ENCODE data around the gene BMPR2. TPM values are rescaled to one million over a fixed set of nuclear protein-coding genes. Genes with fewer than 3 reads are reported as not detected.
"Not testable (repeated sequence)": the region's sequence is repeated elsewhere in the genome, so short reads cannot be mapped to it uniquely, and the experiment has no call there.

BMPR2 gene
- polyA plus RNA-seq, 1 experiment = 78.1 TPM

GRCh38 chr2:202530038-202530437 lies 153.9 kb downstream of the BMPR2 start:
- POLR2A ChIA-PET = no interaction called here
- H3K27me3 ChIP-seq (ENCODE audit: control insufficient read depth, insufficient read depth, low read length) = no peaks in the 10 kb centered on the region
- DNase-seq (ENCODE audit: low read depth, low spot score) = no peak
- no peak overlapping the region for H3K27ac ChIP-seq (ENCODE audit: low read depth, low read length)
- no peak for TF ChIP-seq CTCF (IDR thresholded peaks at IDR 0.05; ENCODE audit: low read depth, low read length)
- no peaks in the 10 kb centered on the region for H3K9me3 ChIP-seq (ENCODE audit: control insufficient read depth, insufficient read depth, low read length)
- H3K4me3 ChIP-seq (ENCODE audit: low read depth, low read length) = no peak overlapping the region
- CTCF ChIA-PET = interaction anchor here (1.2 kb wide), 1 partner anchor 251 kb away, joined by 3 read pairs; no protein-coding TSS in a partner anchor

- DNase-seq (ENCODE audit: low read depth, low spot score); CTCF ChIA-PET; H3K27me3 ChIP-seq (ENCODE audit: control insufficient read depth, insufficient read depth, low read length); H3K9me3 ChIP-seq (ENCODE audit: control insufficient read depth, insufficient read depth, low read length); POLR2A ChIA-PET; H3K4me3 ChIP-seq (ENCODE audit: low read depth, low read length); H3K27ac ChIP-seq (ENCODE audit: low read depth, low read length): not testable (repeated sequence)
These were observed 159.2 kb downstream of the BMPR2 start for GRCh38 chr2:202535290-202535689.

GRCh38 chr2:202541137-202541536 lies 165.0 kb downstream of the BMPR2 start:
- CTCF ChIA-PET = no interaction called here
- Histone ChIP-seq H3K4me3 (ENCODE audit: low read depth, low read length) (no peak overlapping the region), H3K9me3 (ENCODE audit: control insufficient read depth, insufficient read depth, low read length) (no peaks in the 10 kb centered on the region), H3K27me3 (ENCODE audit: control insufficient read depth, insufficient read depth, low read length) (no peaks in the 10 kb centered on the region), H3K27ac (ENCODE audit: low read depth, low read length) (no peak overlapping the region)
- POLR2A ChIA-PET = no interaction called here
- TF ChIP-seq CTCF (IDR thresholded peaks at IDR 0.05; ENCODE audit: low read depth, low read length) = no peak
- no peak for DNase-seq (ENCODE audit: low read depth, low spot score)

GRCh38 chr2:202542142-202542541 lies 166.0 kb downstream of the BMPR2 start:
- POLR2A ChIA-PET = no interaction called here
- TF ChIP-seq CTCF (IDR thresholded peaks at IDR 0.05; ENCODE audit: low read depth, low read length) = no peak
- H3K4me3 ChIP-seq (ENCODE audit: low read depth, low read length) = no peak overlapping the region
- H3K27ac ChIP-seq (ENCODE audit: low read depth, low read length) = no peak overlapping the region
- no peaks in the 10 kb centered on the region for H3K9me3 ChIP-seq (ENCODE audit: control insufficient read depth, insufficient read depth, low read length)
- H3K27me3 ChIP-seq (ENCODE audit: control insufficient read depth, insufficient read depth, low read length) = no peaks in the 10 kb centered on the region
- no peak for DNase-seq (ENCODE audit: low read depth, low spot score)
- CTCF ChIA-PET = no interaction called here

GRCh38 chr2:202545523-202545922 lies 169.4 kb downstream of the BMPR2 start:
- no peak for TF ChIP-seq CTCF (IDR thresholded peaks at IDR 0.05; ENCODE audit: low read depth, low read length)
- CTCF ChIA-PET = no interaction called here
- Histone ChIP-seq H3K4me3 (ENCODE audit: low read depth, low read length) (no peak overlapping the region), H3K9me3 (ENCODE audit: control insufficient read depth, insufficient read depth, low read length) (no peaks in the 10 kb centered on the region), H3K27me3 (ENCODE audit: control insufficient read depth, insufficient read depth, low read length) (no peaks in the 10 kb centered on the region), H3K27ac (ENCODE audit: low read depth, low read length) (no peak overlapping the region)
- no peak for DNase-seq (ENCODE audit: low read depth, low spot score)
- POLR2A ChIA-PET = interaction anchor here (0.6 kb wide), 1 partner anchor 29 kb away, joined by 4 read pairs; no protein-coding TSS in a partner anchor

- ChIA-PET POLR2A (interaction anchor here (0.6 kb wide), 1 partner anchor 28 kb away, joined by 4 read pairs; no protein-coding TSS in a partner anchor), CTCF (no interaction called here)
- Histone ChIP-seq H3K27me3 (ENCODE audit: control insufficient read depth, insufficient read depth, low read length) (no peaks in the 10 kb centered on the region), H3K4me3 (ENCODE audit: low read depth, low read length) (no peak overlapping the region), H3K9me3 (ENCODE audit: control insufficient read depth, insufficient read depth, low read length) (no peaks in the 10 kb centered on the region), H3K27ac (ENCODE audit: low read depth, low read length) (no peak overlapping the region)
- TF ChIP-seq CTCF (IDR thresholded peaks at IDR 0.05; ENCODE audit: low read depth, low read length) = no peak
- DNase-seq (ENCODE audit: low read depth, low spot score) = no peak
These were observed 169.8 kb downstream of the BMPR2 start for GRCh38 chr2:202545931-202546330.

- CTCF ChIA-PET = not testable (repeated sequence)
These were observed 170.5 kb downstream of the BMPR2 start for GRCh38 chr2:202546499-202547141.

More at GRCh38 chr2:202546499-202547141, 170.5 kb downstream of the BMPR2 start:
- H3K9me3 ChIP-seq (ENCODE audit: control insufficient read depth, insufficient read depth, low read length); H3K27ac ChIP-seq (ENCODE audit: low read depth, low read length); DNase-seq (ENCODE audit: low read depth, low spot score); H3K4me3 ChIP-seq (ENCODE audit: low read depth, low read length); H3K27me3 ChIP-seq (ENCODE audit: control insufficient read depth, insufficient read depth, low read length); POLR2A ChIA-PET: not testable (repeated sequence)

All from AG04450 (cell line).